ENCODE data around the gene BSX.

The BSX gene

DNA sequence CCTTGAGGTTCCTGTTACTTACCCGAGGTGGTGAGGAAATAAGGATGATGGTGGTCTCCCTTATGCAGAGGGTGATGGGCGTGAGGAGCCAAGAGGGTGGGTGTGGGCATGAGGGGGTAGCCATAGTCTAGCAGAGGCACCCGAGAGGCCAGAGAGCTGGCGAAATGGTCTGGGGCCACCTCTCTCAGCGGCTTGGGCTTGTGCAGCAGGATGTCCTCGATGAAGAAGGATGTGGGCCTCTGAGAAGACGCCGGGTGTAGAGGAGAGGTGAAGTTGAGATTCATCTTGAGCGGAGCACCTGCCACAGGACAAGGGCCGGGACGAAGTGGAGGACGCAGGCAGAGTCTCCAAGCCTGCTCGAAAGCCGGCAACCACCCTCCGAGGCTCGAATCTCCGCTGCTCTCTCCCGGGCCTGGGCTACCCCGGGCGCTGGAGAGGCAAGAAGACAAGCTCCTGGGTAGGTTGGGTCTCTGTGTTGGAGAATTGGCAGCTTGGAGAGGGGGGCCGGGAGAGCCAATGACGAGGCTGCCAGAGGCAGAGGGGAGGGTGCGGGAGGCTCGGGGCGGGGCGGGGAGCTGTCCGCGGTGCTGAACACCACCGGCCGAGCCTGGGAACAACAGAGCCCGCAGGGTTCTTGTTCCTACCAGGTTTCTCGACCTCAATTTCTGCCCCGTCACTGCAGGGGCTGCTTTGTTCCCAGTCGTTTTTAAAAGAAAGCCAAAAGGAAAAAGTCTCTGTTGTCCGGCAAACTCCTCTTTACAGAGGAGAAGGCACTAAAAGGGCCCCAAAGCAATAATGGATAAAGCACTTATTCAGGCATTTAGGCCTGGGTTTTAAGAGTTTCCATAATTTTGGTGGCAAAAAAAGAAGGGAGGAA is at the start of gene BSX:
Gene BSX (minus strand): TSS at position 447 of the 877 bp plus-strand sequence. CDS start 163 bp downstream, at position 284.
- peak; percentile 74 for DNase-seq

GRCh38 chr11:123030517-123030916 is 48.9 kb upstream of the BSX start:
- DNase-seq = no peak

- peak; percentile 84 for DNase-seq
These were observed 39.3 kb upstream of the BSX start for GRCh38 chr11:123020968-123021367.

DNA sequence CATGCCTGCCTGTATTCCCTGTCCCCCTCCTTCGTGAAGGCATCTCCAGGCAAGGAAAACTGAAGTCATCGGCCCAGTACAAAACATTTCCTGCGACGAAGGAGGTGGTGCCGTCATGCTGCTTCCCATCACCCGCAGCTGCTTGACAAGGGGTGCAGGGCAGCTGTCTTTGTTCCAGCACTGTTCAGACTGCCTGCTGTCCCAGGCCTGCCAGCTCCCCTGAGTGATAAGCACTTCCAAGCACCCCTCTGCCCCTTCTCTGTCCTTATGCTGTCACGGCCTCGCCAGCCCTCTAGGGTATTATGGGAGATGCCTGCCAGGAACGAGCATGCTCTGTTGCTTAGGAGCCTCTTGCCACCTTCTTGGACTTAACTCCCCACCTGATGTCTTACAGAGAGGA is 37.1 kb upstream of the BSX start:
- no peak for DNase-seq

- no peak for DNase-seq
These were observed 29.9 kb upstream of the BSX start for GRCh38 chr11:123011510-123011909.

DNA sequence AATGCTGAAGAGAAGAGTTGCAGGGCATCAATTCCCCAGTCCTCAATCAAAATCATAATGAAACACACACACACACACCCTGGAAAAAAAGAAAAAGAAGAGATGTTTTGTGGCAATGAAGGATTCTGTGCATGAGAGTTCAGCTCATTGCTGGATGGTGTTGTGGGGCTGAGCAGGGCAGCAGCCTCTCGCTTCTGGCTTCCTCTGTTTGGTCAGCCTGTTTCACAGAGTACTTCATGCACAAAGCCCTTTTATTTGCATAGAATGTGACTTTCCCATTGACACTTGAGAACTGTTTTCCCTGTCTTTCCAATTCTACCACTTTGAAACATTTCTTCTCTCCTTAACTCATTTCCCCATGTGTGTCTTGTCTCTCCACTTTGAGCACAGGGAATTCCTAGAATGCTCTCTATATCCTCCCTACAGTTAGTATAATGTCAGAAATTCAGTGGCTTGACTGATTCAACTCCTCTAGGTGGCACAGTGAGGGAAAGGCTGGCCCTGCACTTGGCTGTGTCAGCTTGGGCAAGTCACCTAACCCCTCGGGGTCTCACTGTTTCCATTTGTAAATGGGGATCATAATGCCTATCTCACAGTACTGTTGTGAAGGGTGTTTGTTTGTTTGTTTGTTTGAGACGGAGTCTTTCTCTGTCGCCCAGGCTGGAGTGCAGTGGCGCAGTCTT is 25.4 kb upstream of the BSX start:
- DNase-seq = no peak

GRCh38 chr11:123000721-123001120 is 19.1 kb upstream of the BSX start:
- no peak for DNase-seq

DNA sequence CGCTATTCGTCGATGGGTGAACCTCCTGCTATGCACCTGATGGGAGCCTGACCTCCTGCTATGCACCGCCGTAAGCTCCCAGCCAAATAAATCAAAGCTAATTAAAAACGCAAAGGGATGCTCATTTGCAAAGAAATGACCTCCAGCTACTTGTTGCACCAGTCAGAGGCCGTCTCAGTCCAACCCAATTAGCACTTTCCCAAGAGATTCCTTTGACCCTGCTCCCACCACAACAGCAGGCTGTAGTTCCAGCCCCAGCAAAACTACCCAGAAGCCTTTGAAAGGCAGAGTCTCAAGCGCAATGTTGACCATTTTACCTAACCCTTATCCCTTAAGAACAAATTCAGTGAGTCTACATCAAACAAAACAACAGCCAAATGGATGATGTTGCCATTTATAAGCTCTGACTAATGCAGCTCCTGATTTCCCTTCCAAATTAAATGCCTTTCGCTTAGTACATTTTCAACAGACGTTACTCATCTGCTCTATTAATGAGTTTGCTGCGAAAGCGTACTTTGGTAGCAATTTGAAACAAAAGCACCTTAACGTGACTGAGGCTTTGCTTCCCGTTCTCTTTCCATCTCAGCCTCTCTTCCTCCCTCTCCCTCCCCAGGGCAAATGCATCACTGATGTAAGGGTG is 17.2 kb upstream of the BSX start:
- no peak for DNase-seq

GRCh38 chr11:122995526-122995925 is 13.9 kb upstream of the BSX start:
- no peak for DNase-seq

- DNase-seq = no peak
These were observed 2.8 kb upstream of the BSX start for GRCh38 chr11:122984186-122985011.

- DNase-seq = no peak
These were observed 2.0 kb upstream of the BSX start for GRCh38 chr11:122983438-122984185.

DNA sequence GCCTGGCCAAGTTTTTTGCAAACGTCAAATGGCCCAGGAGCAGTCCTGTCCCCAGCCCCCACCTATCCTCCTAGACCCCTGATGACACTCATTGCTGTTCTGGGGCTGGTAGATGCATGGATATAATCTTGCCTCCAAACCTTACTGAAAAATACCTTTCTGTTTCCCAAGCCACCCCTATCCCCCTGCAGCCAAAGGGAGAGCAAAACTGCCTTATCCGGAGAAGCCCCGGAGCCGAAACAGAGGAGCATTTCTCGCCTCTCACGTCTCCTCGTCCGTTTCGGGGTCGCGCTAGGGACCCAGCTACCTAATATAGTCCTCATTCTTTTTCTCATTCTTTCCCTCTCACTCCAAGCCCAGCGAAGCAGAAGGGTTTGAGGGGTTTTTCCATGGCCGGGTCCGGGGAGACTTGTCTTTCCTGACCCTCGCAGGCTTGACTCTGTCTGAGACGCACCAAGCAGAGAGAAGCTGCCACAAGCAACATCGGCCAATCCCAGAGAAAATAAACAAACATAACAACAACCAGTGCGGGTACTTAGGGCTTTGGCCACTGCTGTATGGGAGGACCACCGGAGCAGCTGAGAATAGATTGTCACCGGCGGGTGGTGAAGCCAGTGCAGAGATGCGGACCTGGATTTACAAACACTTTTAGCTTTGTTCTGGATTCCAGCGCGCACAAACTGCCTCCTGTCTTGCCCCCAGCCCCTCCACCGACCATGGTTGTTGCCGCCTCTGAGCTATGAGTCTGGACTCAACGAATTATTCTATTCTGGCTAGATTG is 1.6 kb downstream of the BSX start:
- no peak for DNase-seq

- no peak for DNase-seq
These were observed 2.4 kb downstream of the BSX start for GRCh38 chr11:122979103-122979814.

DNA sequence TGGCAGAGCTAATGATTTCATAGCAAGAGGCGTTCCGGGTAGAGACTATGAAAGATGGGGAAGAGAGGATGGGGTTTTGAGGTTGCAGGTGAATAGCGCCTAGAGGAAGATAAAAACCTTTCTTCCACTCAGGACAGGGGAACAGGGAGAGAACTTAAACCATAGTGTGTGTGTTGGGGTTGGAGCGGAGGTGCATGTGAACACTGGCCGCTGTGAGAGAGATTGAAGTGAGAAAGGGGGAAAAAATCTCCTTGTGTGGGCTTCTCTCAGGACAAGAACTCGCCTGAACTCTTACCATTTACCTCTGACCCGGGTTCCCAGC is 3.4 kb downstream of the BSX start:
- no peak for DNase-seq

- DNase-seq = no peak
These were observed 4.0 kb downstream of the BSX start for GRCh38 chr11:122977470-122978298.

- DNase-seq = no peak
These were observed 4.7 kb downstream of the BSX start for GRCh38 chr11:122976734-122977469.

- DNase-seq = no peak
These were observed 5.4 kb downstream of the BSX start for GRCh38 chr11:122976061-122976733.

- no peak for DNase-seq
These were observed 17.7 kb downstream of the BSX start for GRCh38 chr11:122963961-122964360.

Data from OCI-M1 (cell line).